Mucosa of stomach (tissue), 1 donor: ENCODE data around the gene NPR3.

Experiments used
- H3K27me3 ChIP-seq: one replicate; pipeline ENCODE4 v1.7.0; 2013; ENCODE audit warnings: mild to moderate bottlenecking, low read length; ENCODE audit not compliant: control insufficient read depth, insufficient read depth
- H3K36me3 ChIP-seq: one replicate; pipeline ENCODE4 v1.7.0; 2013; ENCODE audit warnings: low read length; ENCODE audit not compliant: control insufficient read depth, insufficient read depth
- H3K4me1 ChIP-seq: one replicate; pipeline ENCODE4 v1.7.0; 2013; ENCODE audit warnings: mild to moderate bottlenecking, low read length; ENCODE audit not compliant: control insufficient read depth, insufficient read depth
- H3K4me3 ChIP-seq: one replicate; pipeline ENCODE4 v1.7.0; 2013; ENCODE audit warnings: low read length
- H3K9ac ChIP-seq: one replicate; pipeline ENCODE4 v1.7.0; 2013; ENCODE audit warnings: mild to moderate bottlenecking, low read length, moderate library complexity
- H3K9me3 ChIP-seq: one replicate; pipeline ENCODE4 v1.7.0; 2013; ENCODE audit warnings: mild to moderate bottlenecking, low read length, moderate library complexity; ENCODE audit not compliant: control insufficient read depth
- donor health status: Pancreatic carcinoma.

Gene NPR3

GRCh38 chr5:32740651-32741050, 29.5 kb downstream of the NPR3 start:
- Histone ChIP-seq H3K9ac (no peak overlapping the region), H3K4me3 (no peak overlapping the region), H3K4me1 (no peaks in the 10 kb centered on the region), H3K36me3 (no peaks in the 10 kb centered on the region), H3K9me3 (no peaks in the 10 kb centered on the region), H3K27me3 (no peaks in the 10 kb centered on the region)

- Histone ChIP-seq H3K36me3 (no peaks in the 10 kb centered on the region), H3K4me3 (no peak overlapping the region), H3K4me1 (no peaks in the 10 kb centered on the region), H3K27me3 (no peaks in the 10 kb centered on the region), H3K9me3 (no peaks in the 10 kb centered on the region), H3K9ac (no peak overlapping the region)
Observed at GRCh38 chr5:32745317-32745716, 34.2 kb downstream of the NPR3 start.

GRCh38 chr5:32752411-32752810, 41.3 kb downstream of the NPR3 start:
- Histone ChIP-seq H3K36me3 (no peaks in the 10 kb centered on the region), H3K4me1 (no peaks in the 10 kb centered on the region), H3K9ac (no peak overlapping the region), H3K27me3 (no peaks in the 10 kb centered on the region), H3K9me3 (no peaks in the 10 kb centered on the region), H3K4me3 (no peak overlapping the region)

GRCh38 chr5:32753051-32753450, 41.9 kb downstream of the NPR3 start:
- no peak overlapping the region for H3K9ac ChIP-seq
- no peaks in the 10 kb centered on the region for H3K36me3 ChIP-seq
- no peaks in the 10 kb centered on the region for H3K27me3 ChIP-seq
- H3K9me3 ChIP-seq = no peaks in the 10 kb centered on the region
- H3K4me1 ChIP-seq = no peaks in the 10 kb centered on the region
- no peak overlapping the region for H3K4me3 ChIP-seq

GRCh38 chr5:32753765-32754164, 42.6 kb downstream of the NPR3 start:
- Histone ChIP-seq H3K36me3 (no peaks in the 10 kb centered on the region), H3K9ac (no peak overlapping the region), H3K4me1 (no peaks in the 10 kb centered on the region), H3K9me3 (no peaks in the 10 kb centered on the region), H3K27me3 (no peaks in the 10 kb centered on the region), H3K4me3 (no peak overlapping the region)

- no peaks in the 10 kb centered on the region for H3K9me3 ChIP-seq
- no peaks in the 10 kb centered on the region for H3K4me1 ChIP-seq
- no peak overlapping the region for H3K4me3 ChIP-seq
- no peaks in the 10 kb centered on the region for H3K36me3 ChIP-seq
- no peaks in the 10 kb centered on the region for H3K27me3 ChIP-seq
- no peak overlapping the region for H3K9ac ChIP-seq
Observed at GRCh38 chr5:32754284-32754683, 43.2 kb downstream of the NPR3 start.

- Histone ChIP-seq H3K9ac (no peak overlapping the region), H3K9me3 (no peaks in the 10 kb centered on the region), H3K27me3 (no peaks in the 10 kb centered on the region), H3K4me3 (no peak overlapping the region), H3K36me3 (no peaks in the 10 kb centered on the region), H3K4me1 (no peaks in the 10 kb centered on the region)
Observed at GRCh38 chr5:32760091-32760509, 49.0 kb downstream of the NPR3 start.

GRCh38 chr5:32765266-32765665, 54.1 kb downstream of the NPR3 start:
- Histone ChIP-seq H3K9me3 (no peaks in the 10 kb centered on the region), H3K4me1 (no peaks in the 10 kb centered on the region), H3K9ac (no peak overlapping the region), H3K27me3 (no peaks in the 10 kb centered on the region), H3K4me3 (no peak overlapping the region), H3K36me3 (no peaks in the 10 kb centered on the region)

- no peak overlapping the region for H3K9ac ChIP-seq
- no peaks in the 10 kb centered on the region for H3K4me1 ChIP-seq
- no peaks in the 10 kb centered on the region for H3K27me3 ChIP-seq
- no peaks in the 10 kb centered on the region for H3K9me3 ChIP-seq
- no peaks in the 10 kb centered on the region for H3K36me3 ChIP-seq
- H3K4me3 ChIP-seq = no peak overlapping the region
Observed at GRCh38 chr5:32767948-32768467, 56.9 kb downstream of the NPR3 start.

GRCh38 chr5:32769711-32770110, 58.6 kb downstream of the NPR3 start:
- H3K27me3 ChIP-seq = no peaks in the 10 kb centered on the region
- H3K9ac ChIP-seq = no peak overlapping the region
- H3K9me3 ChIP-seq = no peaks in the 10 kb centered on the region
- no peak overlapping the region for H3K4me3 ChIP-seq
- no peaks in the 10 kb centered on the region for H3K4me1 ChIP-seq
- no peaks in the 10 kb centered on the region for H3K36me3 ChIP-seq

GRCh38 chr5:32770444-32770843, 59.3 kb downstream of the NPR3 start:
- Histone ChIP-seq H3K4me3 (no peak overlapping the region), H3K27me3 (no peaks in the 10 kb centered on the region), H3K36me3 (no peaks in the 10 kb centered on the region), H3K9ac (no peak overlapping the region), H3K4me1 (no peaks in the 10 kb centered on the region), H3K9me3 (no peaks in the 10 kb centered on the region)

GRCh38 chr5:32771037-32771436, 59.9 kb downstream of the NPR3 start:
- H3K4me1 ChIP-seq = no peaks in the 10 kb centered on the region
- no peaks in the 10 kb centered on the region for H3K9me3 ChIP-seq
- no peak overlapping the region for H3K9ac ChIP-seq
- no peaks in the 10 kb centered on the region for H3K27me3 ChIP-seq
- H3K4me3 ChIP-seq = no peak overlapping the region
- no peaks in the 10 kb centered on the region for H3K36me3 ChIP-seq

GRCh38 chr5:32773944-32774343, 62.8 kb downstream of the NPR3 start:
- Histone ChIP-seq H3K4me3 (no peak overlapping the region), H3K9me3 (no peaks in the 10 kb centered on the region), H3K36me3 (no peaks in the 10 kb centered on the region), H3K4me1 (no peaks in the 10 kb centered on the region), H3K9ac (no peak overlapping the region), H3K27me3 (no peaks in the 10 kb centered on the region)
